ENCODE data around the gene MYRFL.
A peak's percentile ranks its signal among the peaks of the same experiment; 100 is the strongest.

Gene MYRFL

DNA sequence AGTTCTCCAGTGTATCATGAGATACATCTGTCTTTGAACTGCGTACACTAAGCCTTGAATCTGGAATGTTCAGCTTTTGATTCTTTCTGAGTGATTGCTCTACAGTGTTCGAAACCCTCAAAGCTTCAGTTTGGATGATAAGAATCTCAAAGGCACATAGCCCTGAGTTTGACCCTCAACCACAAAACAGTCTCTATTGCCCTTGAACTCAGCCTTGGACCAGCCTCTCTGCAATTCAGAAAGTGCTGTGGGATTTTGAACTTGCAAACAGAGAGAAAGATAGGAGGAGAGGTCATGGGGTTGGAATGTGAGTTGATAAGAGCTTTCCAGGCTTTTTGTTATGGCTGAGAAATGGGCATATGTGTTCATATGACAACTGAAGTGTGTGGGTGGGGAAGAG lies 100.3 kb downstream of the MYRFL start:
- H3K14ac ChIP-seq (ENCODE audit: low read length in 2 of 2): no peak overlapping the region
- H4K91ac ChIP-seq (ENCODE audit: low read length): no peak overlapping the region
- peak overlapping the region; percentile 57 for H2BK5ac ChIP-seq (ENCODE audit: low read depth, low read length, poor library complexity, severe bottlenecking)
- no peaks in the 10 kb centered on the region for H3K79me1 ChIP-seq (replicated peaks; ENCODE audit: low read length, poor library complexity, severe bottlenecking)
- no peak overlapping the region for H2BK12ac ChIP-seq (ENCODE audit: low read length in 2 of 2)
- H3K27ac ChIP-seq (ENCODE audit: low read length, poor library complexity, severe bottlenecking): no peak overlapping the region
- no peak overlapping the region for H3K9ac ChIP-seq (ENCODE audit: low read length)
- no peak overlapping the region for H2BK15ac ChIP-seq (ENCODE audit: low read depth, poor library complexity, severe bottlenecking)
- H3K18ac ChIP-seq (ENCODE audit: low read depth in 1 of 2, low read length in 2 of 2): no peak overlapping the region
- no peak overlapping the region for H3K4ac ChIP-seq (ENCODE audit: low read depth in 1 of 2, low read length in 2 of 2)
- H3K27me3 ChIP-seq (ENCODE audit: control insufficient read depth in 1 of 2, insufficient read depth in 1 of 2, low read length in 2 of 2): no peaks in the 10 kb centered on the region
- no peak overlapping the region for H2AFZ ChIP-seq (ENCODE audit: low read depth, low read length)
- H4K8ac ChIP-seq (ENCODE audit: low read length): no peak overlapping the region
- DNase-seq: no peak
- H3K4me3 ChIP-seq (ENCODE audit: insufficient read depth in 1 of 2, low read depth in 1 of 2, low read length in 2 of 2): no peak overlapping the region
- H3K4me2 ChIP-seq (ENCODE audit: low read length, poor library complexity, severe bottlenecking): no peak overlapping the region
- no peak overlapping the region for H3K23ac ChIP-seq (ENCODE audit: low read length in 2 of 2)
- H3K36me3 ChIP-seq (ENCODE audit: control insufficient read depth in 1 of 2, insufficient read depth in 2 of 2, low read depth in 1 of 2, low read length in 2 of 2): no peaks in the 10 kb centered on the region
- no peak overlapping the region for H2AK5ac ChIP-seq (ENCODE audit: low read length, severe bottlenecking)
- WGBS: 82% methylated on average over 2 of the region's 2 CpGs
- no peaks in the 10 kb centered on the region for H3K9me3 ChIP-seq (ENCODE audit: control insufficient read depth, low read length)
- no peaks in the 10 kb centered on the region for H3K4me1 ChIP-seq (ENCODE audit: control insufficient read depth, insufficient read depth, low read depth, low read length)
- H2BK120ac ChIP-seq (ENCODE audit: low read depth, low read length): no peak overlapping the region

- WGBS: 96% methylated on average over 4 of the region's 4 CpGs
- Histone ChIP-seq H3K9ac (ENCODE audit: low read length) (no peak overlapping the region), H3K79me1 (replicated peaks; ENCODE audit: low read length, poor library complexity, severe bottlenecking) (no peaks in the 10 kb centered on the region), H3K27me3 (ENCODE audit: control insufficient read depth in 1 of 2, insufficient read depth in 1 of 2, low read length in 2 of 2) (no peaks in the 10 kb centered on the region), H3K4ac (ENCODE audit: low read depth in 1 of 2, low read length in 2 of 2) (no peak overlapping the region), H3K18ac (ENCODE audit: low read depth in 1 of 2, low read length in 2 of 2) (no peak overlapping the region), H2BK5ac (ENCODE audit: low read depth, low read length, poor library complexity, severe bottlenecking) (no peak overlapping the region), H3K14ac (ENCODE audit: low read length in 2 of 2) (no peak overlapping the region), H3K4me1 (ENCODE audit: control insufficient read depth, insufficient read depth, low read depth, low read length) (no peaks in the 10 kb centered on the region), H2BK120ac (ENCODE audit: low read depth, low read length) (no peak overlapping the region), H3K27ac (ENCODE audit: low read length, poor library complexity, severe bottlenecking) (no peak overlapping the region), H3K36me3 (ENCODE audit: control insufficient read depth in 1 of 2, insufficient read depth in 2 of 2, low read depth in 1 of 2, low read length in 2 of 2) (no peaks in the 10 kb centered on the region), H3K9me3 (ENCODE audit: control insufficient read depth, low read length) (no peaks in the 10 kb centered on the region), H2AK5ac (ENCODE audit: low read length, severe bottlenecking) (no peak overlapping the region), H4K8ac (ENCODE audit: low read length) (no peak overlapping the region), H2BK15ac (ENCODE audit: low read depth, poor library complexity, severe bottlenecking) (no peak overlapping the region), H2AFZ (ENCODE audit: low read depth, low read length) (no peak overlapping the region), H3K4me2 (ENCODE audit: low read length, poor library complexity, severe bottlenecking) (no peak overlapping the region), H3K23ac (ENCODE audit: low read length in 2 of 2) (no peak overlapping the region), H3K4me3 (ENCODE audit: insufficient read depth in 1 of 2, low read depth in 1 of 2, low read length in 2 of 2) (no peak overlapping the region), H2BK12ac (ENCODE audit: low read length in 2 of 2) (no peak overlapping the region), H4K91ac (ENCODE audit: low read length) (no peak overlapping the region)
- DNase-seq: no peak
Measured at GRCh38 chr12:69927164-69927563, 102.1 kb downstream of the MYRFL start.

DNA sequence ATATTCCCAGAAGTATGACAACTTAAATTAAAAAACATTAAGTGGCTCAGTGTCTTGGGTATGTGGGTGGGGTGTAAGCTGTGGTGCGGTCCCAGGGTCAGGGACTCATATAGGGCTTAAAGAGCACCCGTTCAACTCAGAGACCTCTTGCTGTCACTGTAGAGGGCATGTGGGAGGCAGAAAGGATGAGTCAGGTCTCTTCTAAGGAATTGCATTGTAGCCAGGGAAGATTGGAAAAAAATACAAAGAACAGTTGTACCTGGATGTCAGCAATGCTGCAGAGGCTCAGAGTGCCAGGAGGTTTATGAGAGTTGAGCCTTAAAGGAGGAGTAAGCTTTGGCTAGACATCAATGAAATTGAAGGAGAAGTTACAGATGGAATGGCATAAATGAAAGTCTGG lies 104.1 kb downstream of the MYRFL start:
- Histone ChIP-seq H2BK5ac (ENCODE audit: low read depth, low read length, poor library complexity, severe bottlenecking) (no peak overlapping the region), H3K4me2 (ENCODE audit: low read length, poor library complexity, severe bottlenecking) (no peak overlapping the region), H2AFZ (ENCODE audit: low read depth, low read length) (no peak overlapping the region), H4K91ac (ENCODE audit: low read length) (no peak overlapping the region), H3K79me1 (replicated peaks; ENCODE audit: low read length, poor library complexity, severe bottlenecking) (no peaks in the 10 kb centered on the region), H3K27ac (ENCODE audit: low read length, poor library complexity, severe bottlenecking) (no peak overlapping the region), H3K4me3 (ENCODE audit: insufficient read depth in 1 of 2, low read depth in 1 of 2, low read length in 2 of 2) (peak overlapping the region in 1 of 2 experiments; percentile 28), H3K18ac (ENCODE audit: low read depth in 1 of 2, low read length in 2 of 2) (no peak overlapping the region), H3K27me3 (ENCODE audit: control insufficient read depth in 1 of 2, insufficient read depth in 1 of 2, low read length in 2 of 2) (peaks cover 0 to 3% of the 10 kb centered on the region in 2 experiments), H2BK12ac (ENCODE audit: low read length in 2 of 2) (no peak overlapping the region), H3K4ac (ENCODE audit: low read depth in 1 of 2, low read length in 2 of 2) (no peak overlapping the region), H3K9ac (ENCODE audit: low read length) (peak overlapping the region; percentile 30), H2AK5ac (ENCODE audit: low read length, severe bottlenecking) (no peak overlapping the region), H3K9me3 (ENCODE audit: control insufficient read depth, low read length) (no peaks in the 10 kb centered on the region), H3K4me1 (ENCODE audit: control insufficient read depth, insufficient read depth, low read depth, low read length) (no peaks in the 10 kb centered on the region), H4K8ac (ENCODE audit: low read length) (no peak overlapping the region), H2BK120ac (ENCODE audit: low read depth, low read length) (no peak overlapping the region), H2BK15ac (ENCODE audit: low read depth, poor library complexity, severe bottlenecking) (no peak overlapping the region), H3K36me3 (ENCODE audit: control insufficient read depth in 1 of 2, insufficient read depth in 2 of 2, low read depth in 1 of 2, low read length in 2 of 2) (no peaks in the 10 kb centered on the region), H3K14ac (ENCODE audit: low read length in 2 of 2) (no peak overlapping the region), H3K23ac (ENCODE audit: low read length in 2 of 2) (no peak overlapping the region)
- no peak for DNase-seq
- 77% methylated on average over 2 of the region's 2 CpGs for WGBS

DNA sequence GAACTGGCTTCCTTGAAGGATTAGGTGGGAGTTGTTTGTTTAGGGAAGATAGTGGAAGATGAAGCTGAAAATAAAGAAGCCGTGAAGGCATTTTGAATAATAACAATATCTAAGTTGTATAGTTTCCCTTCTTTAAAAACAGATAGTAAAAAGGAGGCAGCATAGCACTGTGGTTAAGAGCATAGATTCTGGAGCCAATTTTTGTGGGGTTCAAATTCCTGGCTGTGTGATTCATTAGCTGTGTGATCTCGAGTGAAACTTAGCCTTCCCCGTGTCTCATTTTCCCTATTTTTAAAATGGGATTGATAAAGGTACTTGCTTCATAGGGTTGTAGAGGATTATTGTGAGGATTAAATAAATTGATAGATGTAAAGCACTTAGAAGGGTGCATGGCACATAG lies 104.5 kb downstream of the MYRFL start:
- no peak overlapping the region for H4K8ac ChIP-seq (ENCODE audit: low read length)
- H2BK120ac ChIP-seq (ENCODE audit: low read depth, low read length): no peak overlapping the region
- peak overlapping the region in 1 of 2 experiments; percentile 28 for H3K4me3 ChIP-seq (ENCODE audit: insufficient read depth in 1 of 2, low read depth in 1 of 2, low read length in 2 of 2)
- no peak overlapping the region for H3K14ac ChIP-seq (ENCODE audit: low read length in 2 of 2)
- H3K4me1 ChIP-seq (ENCODE audit: control insufficient read depth, insufficient read depth, low read depth, low read length): no peaks in the 10 kb centered on the region
- no peak overlapping the region for H3K18ac ChIP-seq (ENCODE audit: low read depth in 1 of 2, low read length in 2 of 2)
- no peak overlapping the region for H3K27ac ChIP-seq (ENCODE audit: low read length, poor library complexity, severe bottlenecking)
- H3K4me2 ChIP-seq (ENCODE audit: low read length, poor library complexity, severe bottlenecking): no peak overlapping the region
- no peaks in the 10 kb centered on the region for H3K79me1 ChIP-seq (replicated peaks; ENCODE audit: low read length, poor library complexity, severe bottlenecking)
- 82% methylated on average over 2 of the region's 3 CpGs for WGBS
- no peak overlapping the region for H2AK5ac ChIP-seq (ENCODE audit: low read length, severe bottlenecking)
- no peak overlapping the region for H2BK15ac ChIP-seq (ENCODE audit: low read depth, poor library complexity, severe bottlenecking)
- no peak overlapping the region for H4K91ac ChIP-seq (ENCODE audit: low read length)
- no peak for DNase-seq
- H3K36me3 ChIP-seq (ENCODE audit: control insufficient read depth in 1 of 2, insufficient read depth in 2 of 2, low read depth in 1 of 2, low read length in 2 of 2): no peaks in the 10 kb centered on the region
- H2BK5ac ChIP-seq (ENCODE audit: low read depth, low read length, poor library complexity, severe bottlenecking): no peak overlapping the region
- peak overlapping the region; percentile 30 for H3K9ac ChIP-seq (ENCODE audit: low read length)
- H2BK12ac ChIP-seq (ENCODE audit: low read length in 2 of 2): no peak overlapping the region
- peaks cover 0 to 5% of the 10 kb centered on the region in 2 experiments for H3K27me3 ChIP-seq (ENCODE audit: control insufficient read depth in 1 of 2, insufficient read depth in 1 of 2, low read length in 2 of 2)
- H2AFZ ChIP-seq (ENCODE audit: low read depth, low read length): no peak overlapping the region
- no peak overlapping the region for H3K4ac ChIP-seq (ENCODE audit: low read depth in 1 of 2, low read length in 2 of 2)
- H3K9me3 ChIP-seq (ENCODE audit: control insufficient read depth, low read length): no peaks in the 10 kb centered on the region
- H3K23ac ChIP-seq (ENCODE audit: low read length in 2 of 2): no peak overlapping the region
